ENCODE measurements around the gene ARHGAP15.

DNA sequence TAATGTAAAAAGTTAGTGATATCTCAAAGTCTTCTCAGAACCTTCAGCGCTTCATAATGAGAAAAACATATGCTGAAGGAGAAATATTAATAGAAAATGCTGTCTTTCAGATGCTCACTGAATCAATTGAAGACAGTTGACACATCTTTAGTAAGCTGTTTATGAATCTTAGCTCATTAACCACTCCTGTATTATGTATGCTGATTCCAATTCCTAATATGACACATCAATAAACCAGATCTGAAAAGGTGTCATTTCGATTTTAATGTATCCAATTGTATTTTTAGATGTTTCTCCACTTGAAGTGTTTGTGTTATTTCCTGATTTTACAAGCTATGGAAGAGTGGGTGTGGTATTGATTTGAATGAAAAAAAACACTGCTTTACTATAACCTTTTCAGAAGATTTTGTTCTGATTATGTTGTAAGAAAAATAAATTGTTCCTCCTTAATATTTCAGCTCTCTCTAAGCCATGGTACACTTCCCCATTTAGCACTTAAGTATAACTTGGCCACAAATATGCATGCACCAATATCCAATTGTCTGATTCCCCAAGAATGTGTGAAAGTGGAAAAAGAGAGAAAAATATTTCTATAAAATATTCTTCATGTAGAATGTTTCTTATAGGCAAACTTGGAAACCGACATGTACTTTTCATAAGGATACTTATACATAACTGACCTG lies 569.8 kb downstream of the ARHGAP15 start:
- TF ChIP-seq CTCF (IDR thresholded peaks at IDR 0.05) (no peak), POLR2AphosphoS5 (IDR thresholded peaks at IDR 0.05; ENCODE audit: insufficient read depth in 1 of 2, low read depth in 1 of 2) (no peak)

Data from vagina (tissue), 2 donors.